Spleen (tissue), 11 donors: ENCODE data around the gene IARS2. TPM values are rescaled to one million over a fixed set of nuclear protein-coding genes. Genes with fewer than 3 reads are reported as not detected.

ENCODE experiments used
- DNase-seq: peaks from one replicate; pipeline ENCODE4 v3.0.0-alpha.2; 2020
- H3K27ac ChIP-seq, 8 donors: fragments of 200-600 bp; sonication (generic) in 7 of 8; 1 replicate in 4 of 8; 2 replicates in 4 of 8; pipeline versions ENCODE4 v1.5.0 to v1.8.0; 2016 to 2021; ENCODE audit warnings: inconsistent platforms in 4 of 8, mild to moderate bottlenecking in 4 of 8, moderate library complexity in 1 of 8
- H3K27me3 ChIP-seq, 7 donors: fragments of 200-600 bp; sonication (generic) in 6 of 7; replicated peaks in 1 of 7; 1 replicate in 4 of 7; 2 replicates in 3 of 7; pipeline versions ENCODE4 v1.5.0 to v1.8.0; 2016 to 2021; ENCODE audit warnings: inconsistent platforms in 3 of 7, mild to moderate bottlenecking in 1 of 7
- H3K36me3 ChIP-seq, 6 donors: fragments of 200-600 bp; sonication (generic) in 5 of 6; 1 replicate in 4 of 6; 2 replicates in 2 of 6; pipeline versions ENCODE4 v1.5.0 to v1.8.0; 2016 to 2021; ENCODE audit warnings: inconsistent platforms in 2 of 6
- H3K4me1 ChIP-seq, 6 donors: fragments of 200-600 bp; sonication (generic) in 5 of 6; 1 replicate in 3 of 6; 2 replicates in 3 of 6; pipeline versions ENCODE4 v1.5.0 to v1.8.0; 2016 to 2021; ENCODE audit warnings: inconsistent platforms in 3 of 6
- H3K4me3 ChIP-seq, 8 donors: fragments of 200-600 bp; sonication (generic) in 7 of 8; 1 replicate in 4 of 8; 2 replicates in 4 of 8; pipeline versions ENCODE4 v1.5.0 to v1.8.0; 2016 to 2021; ENCODE audit warnings: inconsistent platforms in 4 of 8, mild to moderate bottlenecking in 4 of 8, moderate library complexity in 2 of 8
- H3K9me3 ChIP-seq, 8 donors: fragments of 200-600 bp; sonication (generic) in 7 of 8; 1 replicate in 4 of 8; 2 replicates in 4 of 8; pipeline versions ENCODE4 v1.5.0 to v1.8.0; 2016 to 2021; ENCODE audit warnings: inconsistent platforms in 4 of 8
- POLR2A ChIP-seq, 3 donors: fragments of 450-650 bp; IDR thresholded peaks; one replicate each; pipeline ENCODE4 v1.5.1; 2017; ENCODE audit warnings: antibody characterized with exemption in 3 of 3, mild to moderate bottlenecking in 1 of 3
- POLR2AphosphoS5 ChIP-seq, 3 donors: sonication (generic); formaldehyde crosslinking; IDR thresholded peaks; one replicate each; pipeline ENCODE4 v1.5.1; 2017; ENCODE audit warnings: antibody characterized with exemption in 3 of 3
- WGBS, 5 donors: extraction: QIAGEN DNeasy Blood & Tissue Kit in 3 of 5; methylation state at CpG; one replicate each; pipeline versions ENCODE4 v1.1.5 to v1.1.7; 2013 to 2018; 5-methylcytosine and 5-hydroxymethylcytosine counted together
- intact Hi-C: fragments of 100-400 bp; cut with DNase I; formaldehyde crosslinking; loops from one replicate; pipeline ENCODE4 v1.15.0; 2023; ENCODE audit warnings: low total_unique reads
- polyA plus RNA-seq, 3 donors: library from polyadenylated mRNA; stranded (reverse); fragments of 200-250 nt; gene quantifications; one replicate each; pipeline ENCODE4 v1.2.1, GENCODE V29; 2013
- total RNA-seq, 7 donors: library from RNA; depleted of rRNA in 3 of 7; stranded (reverse); fragments of >200 nt in 3 of 7; fragmentation: NEBNext Ultra II Directional in 4 of 7; extraction: Animal tissue kit (Norgen Biotek cat#: 25700) in 4 of 7; gene quantifications; one replicate each; pipeline versions ENCODE4 v1.1.0 to v1.2.1, GENCODE V29; 2016 to 2021
- TF ChIP-seq, protein P1 (sequence below), 11 experiments: fragments of 200-600 bp in 7 of 11; fragments of 450-650 bp in 4 of 11; sonication (generic) in 4 of 11; IDR thresholded peaks in 8 of 11; conservative IDR thresholded peaks in 3 of 11; 1 replicate in 7 of 11; 2 replicates in 4 of 11; pipeline versions ENCODE4 v1.4.0 to v1.8.0; 2016 to 2021; ENCODE audit warnings: antibody characterized with exemption in 11 of 11, inconsistent platforms in 4 of 11, mild to moderate bottlenecking in 1 of 11
- donor health status: healthy with polysubstance abuse.
- donor health status: DM: no; HTN: no; CAD: no; lungs with moderate emphysema.
- donor health status: DM: no; HTN: no; CAD: no.
- donor health status: Bipolar disorder and iron deficiency.
- donor health status: healthy.
- donor health status: DM: no; HTN: no; CAD: no.
- donor health status: DM: yes; HTN: yes; CAD: no.

IARS2 gene
- total and polyA plus RNA-seq, 10 donors: 16.0 to 52.8 (median 41.0) TPM

GRCh38 chr1:220170836-220171526 is 77.0 kb downstream of the IARS2 start:
- TF ChIP-seq, protein P1, sequence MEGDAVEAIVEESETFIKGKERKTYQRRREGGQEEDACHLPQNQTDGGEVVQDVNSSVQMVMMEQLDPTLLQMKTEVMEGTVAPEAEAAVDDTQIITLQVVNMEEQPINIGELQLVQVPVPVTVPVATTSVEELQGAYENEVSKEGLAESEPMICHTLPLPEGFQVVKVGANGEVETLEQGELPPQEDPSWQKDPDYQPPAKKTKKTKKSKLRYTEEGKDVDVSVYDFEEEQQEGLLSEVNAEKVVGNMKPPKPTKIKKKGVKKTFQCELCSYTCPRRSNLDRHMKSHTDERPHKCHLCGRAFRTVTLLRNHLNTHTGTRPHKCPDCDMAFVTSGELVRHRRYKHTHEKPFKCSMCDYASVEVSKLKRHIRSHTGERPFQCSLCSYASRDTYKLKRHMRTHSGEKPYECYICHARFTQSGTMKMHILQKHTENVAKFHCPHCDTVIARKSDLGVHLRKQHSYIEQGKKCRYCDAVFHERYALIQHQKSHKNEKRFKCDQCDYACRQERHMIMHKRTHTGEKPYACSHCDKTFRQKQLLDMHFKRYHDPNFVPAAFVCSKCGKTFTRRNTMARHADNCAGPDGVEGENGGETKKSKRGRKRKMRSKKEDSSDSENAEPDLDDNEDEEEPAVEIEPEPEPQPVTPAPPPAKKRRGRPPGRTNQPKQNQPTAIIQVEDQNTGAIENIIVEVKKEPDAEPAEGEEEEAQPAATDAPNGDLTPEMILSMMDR (IDR thresholded peaks at IDR 0.05 in 8 of 11, conservative IDR thresholded peaks at IDR 0.05 in 3 of 11): no peak
- TF ChIP-seq POLR2A (IDR thresholded peaks at IDR 0.05) (no peak), POLR2AphosphoS5 (IDR thresholded peaks at IDR 0.05) (no peak)
- peaks cover 0 to 95% (median 72%) of the 10 kb centered on the region in 6 donors for H3K36me3 ChIP-seq
- no peak overlapping the region for H3K27ac ChIP-seq
- no peaks in the 10 kb centered on the region for H3K27me3 ChIP-seq
- peaks cover 0 to 9% (median 2%) of the 10 kb centered on the region in 8 donors for H3K9me3 ChIP-seq
- no peak for DNase-seq
- 93 to 100% (median 96%) methylated on average over 1 of the region's 1 CpG for WGBS, 5 donors
- no peak overlapping the region for H3K4me3 ChIP-seq
- intact Hi-C loops: no loop called here
- no peaks in the 10 kb centered on the region for H3K4me1 ChIP-seq

- Histone ChIP-seq H3K9me3 (no peaks in the 10 kb centered on the region), H3K27me3 (no peaks in the 10 kb centered on the region), H3K4me1 (no peaks in the 10 kb centered on the region), H3K4me3 (no peak overlapping the region), H3K36me3 (peaks cover 0 to 90% (median 45%) of the 10 kb centered on the region in 6 donors), H3K27ac (no peak overlapping the region)
- 95 to 100% (median 100%) methylated on average over 1 of the region's 1 CpG for WGBS, 5 donors
- TF ChIP-seq POLR2A (IDR thresholded peaks at IDR 0.05): no peak
- TF ChIP-seq, protein P1 (IDR thresholded peaks at IDR 0.05 in 8 of 11, conservative IDR thresholded peaks at IDR 0.05 in 3 of 11): no peak
- no peak for TF ChIP-seq POLR2AphosphoS5 (IDR thresholded peaks at IDR 0.05)
- DNase-seq: no peak
- intact Hi-C loops: no loop called here
These were observed 82.6 kb downstream of the IARS2 start for GRCh38 chr1:220176540-220176939.

GRCh38 chr1:220182111-220182510 is 88.2 kb downstream of the IARS2 start:
- H3K9me3 ChIP-seq: no peaks in the 10 kb centered on the region
- TF ChIP-seq POLR2A (IDR thresholded peaks at IDR 0.05) (no peak), POLR2AphosphoS5 (IDR thresholded peaks at IDR 0.05) (no peak)
- TF ChIP-seq, protein P1 (IDR thresholded peaks at IDR 0.05 in 8 of 11, conservative IDR thresholded peaks at IDR 0.05 in 3 of 11): no peak
- no peaks in the 10 kb centered on the region for H3K27me3 ChIP-seq
- no peak for DNase-seq
- WGBS, 5 donors: 78 to 100% (median 92%) methylated on average over 1 of the region's 1 CpG
- no peak overlapping the region for H3K4me3 ChIP-seq
- peaks cover 0 to 95% (median 36%) of the 10 kb centered on the region in 6 donors for H3K36me3 ChIP-seq
- no peak overlapping the region for H3K27ac ChIP-seq
- no peaks in the 10 kb centered on the region for H3K4me1 ChIP-seq
- intact Hi-C loops: no loop called here

DNA sequence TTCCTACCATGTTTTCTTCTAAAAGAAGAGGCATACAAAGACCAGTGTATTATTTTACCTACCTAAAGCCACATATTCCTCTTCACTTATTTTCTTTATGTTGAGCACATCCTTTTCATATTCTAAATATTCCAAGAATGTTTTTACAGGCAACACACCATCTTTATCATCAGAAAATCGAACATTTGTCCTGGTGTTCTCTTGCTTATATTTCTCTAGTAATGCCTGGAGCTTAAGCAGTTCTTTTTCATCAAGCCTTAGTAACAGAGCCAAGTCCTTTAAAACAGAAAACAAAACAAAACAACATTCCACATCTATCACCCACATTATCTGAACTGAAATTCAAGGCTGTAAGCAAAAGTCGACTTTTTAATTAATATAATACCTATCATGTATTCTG is 88.7 kb downstream of the IARS2 start:
- 90 to 97% (median 95%) methylated on average over 2 of the region's 2 CpGs for WGBS, 5 donors
- Histone ChIP-seq H3K27me3 (no peaks in the 10 kb centered on the region), H3K36me3 (peaks cover 0 to 95% (median 38%) of the 10 kb centered on the region in 6 donors), H3K4me3 (no peak overlapping the region), H3K9me3 (no peaks in the 10 kb centered on the region), H3K4me1 (no peaks in the 10 kb centered on the region), H3K27ac (no peak overlapping the region)
- DNase-seq: no peak
- intact Hi-C loops: no loop called here
- TF ChIP-seq, protein P1 (IDR thresholded peaks at IDR 0.05 in 8 of 11, conservative IDR thresholded peaks at IDR 0.05 in 3 of 11): no peak
- TF ChIP-seq POLR2AphosphoS5 (IDR thresholded peaks at IDR 0.05) (no peak), POLR2A (IDR thresholded peaks at IDR 0.05) (no peak)
